ENCODE measurements around the gene GRIP2. TPM values are rescaled to one million over a fixed set of nuclear protein-coding genes. Genes with fewer than 3 reads are reported as not detected.
A peak's percentile ranks its signal among the peaks of the same experiment; 100 is the strongest.

GRIP2 gene
- total RNA-seq: 1 to 10 TPM in 3 of 4 donors, under 1 TPM in 1; 0.77 to 8.0 (median 2.1) TPM

DNA sequence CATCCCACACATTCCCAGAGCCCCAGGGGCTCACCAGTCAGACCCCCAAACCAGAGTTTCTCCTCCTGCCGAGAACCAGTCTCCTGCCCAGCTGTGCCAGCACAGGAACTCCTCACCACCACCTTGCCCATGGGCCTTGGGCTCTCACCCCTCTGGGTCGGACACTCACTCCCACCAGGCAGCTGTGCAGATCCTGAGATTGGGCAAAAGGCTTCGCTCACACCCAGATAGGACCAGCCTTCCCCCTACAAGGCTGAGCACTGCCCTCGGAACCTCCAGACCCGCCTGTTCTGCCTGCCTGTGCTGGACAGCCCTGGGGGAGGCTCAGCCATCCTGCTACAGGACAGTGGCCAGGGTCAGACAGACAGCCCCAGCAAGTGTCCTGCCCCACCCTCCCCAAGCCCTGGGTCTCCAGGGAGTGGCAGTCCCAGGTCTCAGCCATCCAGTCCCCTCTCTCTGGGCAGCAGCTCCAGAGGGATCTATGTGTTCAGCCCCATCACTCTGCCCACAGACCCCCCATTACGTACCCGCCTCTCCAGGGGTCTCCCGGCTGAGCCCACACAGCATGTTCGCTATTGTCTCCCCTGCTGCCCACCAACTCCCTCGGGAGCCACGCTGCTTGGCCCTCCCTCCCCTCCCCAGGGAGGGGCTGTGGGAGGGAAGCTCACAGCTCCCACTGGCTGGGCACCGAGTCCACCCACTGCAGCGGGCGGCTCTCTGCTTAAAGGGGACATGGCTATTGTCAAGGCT, at the start of gene GRIP2:
Gene GRIP2 (minus strand): TSS at position 601 of the 750 bp plus-strand sequence. CDS start 34 bp downstream, at position 567.
- Histone ChIP-seq H3K4me1 (no peaks in the 10 kb centered on the region), H3K36me3 (no peaks in the 10 kb centered on the region), H3K9me3 (no peaks in the 10 kb centered on the region), H3K4me3 (peak within 1 kb of the TSS in 1 of 2 donors; percentile 11), H3K27me3 (no peaks in the 10 kb centered on the region), H3K27ac (no peak within 1 kb of the TSS)
- no peak for TF ChIP-seq POLR2A (IDR thresholded peaks at IDR 0.05)
- TF ChIP-seq, protein P1, sequence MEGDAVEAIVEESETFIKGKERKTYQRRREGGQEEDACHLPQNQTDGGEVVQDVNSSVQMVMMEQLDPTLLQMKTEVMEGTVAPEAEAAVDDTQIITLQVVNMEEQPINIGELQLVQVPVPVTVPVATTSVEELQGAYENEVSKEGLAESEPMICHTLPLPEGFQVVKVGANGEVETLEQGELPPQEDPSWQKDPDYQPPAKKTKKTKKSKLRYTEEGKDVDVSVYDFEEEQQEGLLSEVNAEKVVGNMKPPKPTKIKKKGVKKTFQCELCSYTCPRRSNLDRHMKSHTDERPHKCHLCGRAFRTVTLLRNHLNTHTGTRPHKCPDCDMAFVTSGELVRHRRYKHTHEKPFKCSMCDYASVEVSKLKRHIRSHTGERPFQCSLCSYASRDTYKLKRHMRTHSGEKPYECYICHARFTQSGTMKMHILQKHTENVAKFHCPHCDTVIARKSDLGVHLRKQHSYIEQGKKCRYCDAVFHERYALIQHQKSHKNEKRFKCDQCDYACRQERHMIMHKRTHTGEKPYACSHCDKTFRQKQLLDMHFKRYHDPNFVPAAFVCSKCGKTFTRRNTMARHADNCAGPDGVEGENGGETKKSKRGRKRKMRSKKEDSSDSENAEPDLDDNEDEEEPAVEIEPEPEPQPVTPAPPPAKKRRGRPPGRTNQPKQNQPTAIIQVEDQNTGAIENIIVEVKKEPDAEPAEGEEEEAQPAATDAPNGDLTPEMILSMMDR (IDR thresholded peaks at IDR 0.05): no peak
- DNase-seq: no peak
- intact Hi-C loops (cut with DNase I; ENCODE audit: low total_unique reads): no loop called here

DNA sequence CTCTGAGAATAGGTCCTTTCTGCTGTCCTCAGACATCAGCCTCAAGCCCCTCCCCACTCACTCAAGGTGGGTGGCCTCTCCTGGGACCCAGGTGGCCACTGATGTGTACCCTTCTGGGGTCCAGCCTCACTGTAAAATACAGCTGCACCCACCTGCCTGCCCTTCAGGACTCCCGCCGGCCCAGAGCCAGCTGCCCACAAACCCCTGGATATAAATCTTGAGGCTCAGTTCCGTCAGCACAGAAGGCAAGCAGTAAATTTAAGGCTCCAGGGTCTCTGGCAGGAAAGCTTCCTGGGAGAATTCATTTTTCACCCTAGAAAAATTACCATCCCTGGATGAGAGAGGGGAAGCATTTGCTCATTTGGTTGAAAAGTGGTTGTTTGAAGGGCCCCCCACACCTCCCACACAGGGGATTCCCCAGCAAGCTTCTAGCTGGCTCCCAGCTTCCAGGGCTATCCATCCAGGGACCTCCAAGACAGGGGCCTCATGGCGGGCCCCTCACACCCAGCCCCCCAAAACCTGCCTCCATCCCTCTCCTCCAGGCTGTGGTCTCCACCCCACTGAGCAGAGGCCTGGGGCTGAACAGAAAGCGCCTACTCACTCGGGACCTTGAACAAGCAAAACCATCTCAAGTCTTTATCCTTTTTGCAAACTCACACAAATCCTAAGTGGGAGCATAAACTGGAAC, 48.4 kb upstream of the GRIP2 start:
- Histone ChIP-seq H3K4me1 (no peaks in the 10 kb centered on the region), H3K4me3 (no peak overlapping the region), H3K36me3 (no peaks in the 10 kb centered on the region), H3K9me3 (no peaks in the 10 kb centered on the region), H3K27me3 (no peaks in the 10 kb centered on the region), H3K27ac (no peak overlapping the region)
- intact Hi-C loops (cut with DNase I; ENCODE audit: low total_unique reads): no loop called here
- no peak for DNase-seq
- TF ChIP-seq, protein P1 (IDR thresholded peaks at IDR 0.05): no peak
- TF ChIP-seq POLR2A (IDR thresholded peaks at IDR 0.05): no peak

DNA sequence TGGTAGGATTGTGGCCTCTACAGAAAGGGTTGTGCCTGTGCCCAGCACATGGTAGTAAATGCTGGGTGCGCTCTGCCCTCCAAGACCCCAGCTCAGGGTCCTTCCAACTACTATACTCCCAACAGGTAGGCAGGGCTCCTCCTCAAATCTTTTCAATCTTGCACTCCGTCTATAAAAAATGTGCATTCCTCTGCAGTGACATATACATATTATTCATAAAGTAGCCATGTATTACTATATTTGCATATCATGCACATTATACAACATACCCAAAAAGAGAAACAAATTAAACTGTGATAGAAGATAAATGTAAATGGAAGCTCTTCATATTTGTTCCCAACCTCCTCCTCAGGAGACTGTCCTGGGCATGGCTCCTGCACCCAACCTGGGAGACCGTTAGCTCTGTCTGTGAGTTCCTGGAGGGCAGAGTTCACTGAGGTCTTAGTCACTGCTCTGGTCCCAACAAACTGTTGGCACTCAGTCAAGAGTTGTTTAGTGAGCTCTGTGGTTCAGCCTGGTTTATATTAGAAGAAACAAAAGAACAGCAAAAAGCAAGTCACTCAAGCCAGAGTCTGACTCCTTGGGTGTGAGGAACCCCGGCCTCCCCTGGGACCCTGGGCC, 47.7 kb upstream of the GRIP2 start:
- Histone ChIP-seq H3K4me3 (no peak overlapping the region), H3K9me3 (no peaks in the 10 kb centered on the region), H3K36me3 (no peaks in the 10 kb centered on the region), H3K27me3 (no peaks in the 10 kb centered on the region), H3K27ac (no peak overlapping the region), H3K4me1 (no peaks in the 10 kb centered on the region)
- DNase-seq: no peak
- intact Hi-C loops (cut with DNase I; ENCODE audit: low total_unique reads): no loop called here
- TF ChIP-seq, protein P1 (IDR thresholded peaks at IDR 0.05): no peak
- TF ChIP-seq POLR2A (IDR thresholded peaks at IDR 0.05): no peak

DNA sequence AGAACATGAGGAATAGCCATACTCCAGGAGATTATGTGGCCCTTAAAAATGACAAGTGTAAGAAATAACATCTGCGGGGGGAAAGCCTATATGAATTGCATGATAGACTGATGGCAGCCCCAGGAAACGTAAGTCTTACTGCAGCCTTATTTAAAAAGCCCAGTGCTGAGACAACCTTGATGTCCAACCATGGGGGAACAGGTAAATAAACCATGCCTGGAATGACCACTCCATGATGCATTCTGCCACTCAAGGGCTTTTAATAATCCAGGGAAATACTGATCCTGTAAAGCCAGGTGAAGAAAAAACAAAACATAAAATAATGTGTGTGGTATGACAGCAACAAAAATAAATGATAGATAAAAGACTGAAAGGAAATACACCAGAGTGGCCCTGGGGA, 46.5 kb upstream of the GRIP2 start:
- no peak for TF ChIP-seq POLR2A (IDR thresholded peaks at IDR 0.05)
- TF ChIP-seq, protein P1 (IDR thresholded peaks at IDR 0.05): no peak

More for the DNA sequence above, 46.5 kb upstream of the GRIP2 start:
- H3K9me3 ChIP-seq: no peaks in the 10 kb centered on the region
- H3K4me3 ChIP-seq: no peak overlapping the region
- H3K4me1 ChIP-seq: no peaks in the 10 kb centered on the region
- no peak overlapping the region for H3K27ac ChIP-seq
- H3K27me3 ChIP-seq: no peaks in the 10 kb centered on the region
- no peak for DNase-seq
- intact Hi-C loops (cut with DNase I; ENCODE audit: low total_unique reads): no loop called here
- H3K36me3 ChIP-seq: no peaks in the 10 kb centered on the region
